Stimulated activated naive CD4-positive, alpha-beta T cell (primary cell): ENCODE measurements around the gene MYBPH.

Source experiments
- DNase-seq, 6 experiments: peaks; one replicate each; lab custom pipeline; 2025; lab: John Stamatoyannopoulos, UW

Gene MYBPH

GRCh38 chr1:203175237-203175826 lies at the start of gene MYBPH:
Gene MYBPH (minus strand): TSS chr1:203175826. CDS start chr1:203175755, 71 bp downstream.
- no peak for DNase-seq

- no peak for DNase-seq
Observed at GRCh38 chr1:203225071-203225470, 49.4 kb upstream of the MYBPH start.

GRCh38 chr1:203223012-203223775 lies 47.6 kb upstream of the MYBPH start:
- no peak for DNase-seq

- no peak for DNase-seq
Observed at GRCh38 chr1:203219934-203220333, 44.3 kb upstream of the MYBPH start.

GRCh38 chr1:203219171-203219570 lies 43.5 kb upstream of the MYBPH start:
- no peak for DNase-seq

- DNase-seq: no peak
Observed at GRCh38 chr1:203217668-203218067, 42.0 kb upstream of the MYBPH start.

GRCh38 chr1:203217139-203217655 lies 41.6 kb upstream of the MYBPH start:
- DNase-seq: no peak

GRCh38 chr1:203216274-203217138 lies 40.9 kb upstream of the MYBPH start:
- peak in 5 of 6 experiments; percentile 3 to 60 (median 19) for DNase-seq

- no peak for DNase-seq
Observed at GRCh38 chr1:203215573-203215972, 39.9 kb upstream of the MYBPH start.

GRCh38 chr1:203214871-203215270 lies 39.2 kb upstream of the MYBPH start:
- no peak for DNase-seq

- DNase-seq: no peak
Observed at GRCh38 chr1:203213126-203213525, 37.5 kb upstream of the MYBPH start.

GRCh38 chr1:203211812-203212211 lies 36.2 kb upstream of the MYBPH start:
- DNase-seq: no peak

GRCh38 chr1:203210988-203211387 lies 35.4 kb upstream of the MYBPH start:
- no peak for DNase-seq

GRCh38 chr1:203210350-203210749 lies 34.7 kb upstream of the MYBPH start:
- DNase-seq: no peak

GRCh38 chr1:203208181-203208580 lies 32.6 kb upstream of the MYBPH start:
- no peak for DNase-seq

- DNase-seq: no peak
Observed at GRCh38 chr1:203207751-203208150, 32.1 kb upstream of the MYBPH start.

- no peak for DNase-seq
Observed at GRCh38 chr1:203206129-203206687, 30.6 kb upstream of the MYBPH start.

GRCh38 chr1:203204756-203205155 lies 29.1 kb upstream of the MYBPH start:
- no peak for DNase-seq

- DNase-seq: no peak
Observed at GRCh38 chr1:203202431-203203245, 27.0 kb upstream of the MYBPH start.

- no peak for DNase-seq
Observed at GRCh38 chr1:203201516-203202205, 26.0 kb upstream of the MYBPH start.

GRCh38 chr1:203200916-203201315 lies 25.3 kb upstream of the MYBPH start:
- no peak for DNase-seq
